Muscle layer of duodenum (tissue), 2 donors: ENCODE measurements around the gene STX10.

Experiments
- H3K27ac ChIP-seq: one replicate; pipeline ENCODE4 v1.7.0; 2013; ENCODE audit warnings: mild to moderate bottlenecking, low read length
- H3K27me3 ChIP-seq: one replicate; pipeline ENCODE4 v1.7.0; 2013; ENCODE audit warnings: low read depth, mild to moderate bottlenecking, control low read depth, low read length
- H3K36me3 ChIP-seq, 2 donors: one replicate each; pipeline ENCODE4 v1.7.0; 2013; ENCODE audit warnings: low read length in 2 of 2, control low read depth in 1 of 2, mild to moderate bottlenecking in 1 of 2; ENCODE audit not compliant: insufficient read depth in 2 of 2, control insufficient read depth in 1 of 2
- H3K4me1 ChIP-seq, 2 donors: one replicate each; pipeline ENCODE4 v1.7.0; 2013; ENCODE audit warnings: low read length in 2 of 2, mild to moderate bottlenecking in 2 of 2, control low read depth in 1 of 2, moderate library complexity in 1 of 2; ENCODE audit not compliant: insufficient read depth in 2 of 2, control insufficient read depth in 1 of 2
- H3K4me3 ChIP-seq, 2 donors: one replicate each; pipeline ENCODE4 v1.7.0; 2013; ENCODE audit warnings: low read length in 2 of 2, low read depth in 1 of 2, mild to moderate bottlenecking in 1 of 2
- H3K9me3 ChIP-seq, 2 donors: one replicate each; pipeline ENCODE4 v1.7.0; 2013; ENCODE audit warnings: low read length in 2 of 2, control low read depth in 1 of 2, mild to moderate bottlenecking in 1 of 2; ENCODE audit not compliant: control insufficient read depth in 1 of 2
- donor health status: healthy.

The STX10 gene

DNA sequence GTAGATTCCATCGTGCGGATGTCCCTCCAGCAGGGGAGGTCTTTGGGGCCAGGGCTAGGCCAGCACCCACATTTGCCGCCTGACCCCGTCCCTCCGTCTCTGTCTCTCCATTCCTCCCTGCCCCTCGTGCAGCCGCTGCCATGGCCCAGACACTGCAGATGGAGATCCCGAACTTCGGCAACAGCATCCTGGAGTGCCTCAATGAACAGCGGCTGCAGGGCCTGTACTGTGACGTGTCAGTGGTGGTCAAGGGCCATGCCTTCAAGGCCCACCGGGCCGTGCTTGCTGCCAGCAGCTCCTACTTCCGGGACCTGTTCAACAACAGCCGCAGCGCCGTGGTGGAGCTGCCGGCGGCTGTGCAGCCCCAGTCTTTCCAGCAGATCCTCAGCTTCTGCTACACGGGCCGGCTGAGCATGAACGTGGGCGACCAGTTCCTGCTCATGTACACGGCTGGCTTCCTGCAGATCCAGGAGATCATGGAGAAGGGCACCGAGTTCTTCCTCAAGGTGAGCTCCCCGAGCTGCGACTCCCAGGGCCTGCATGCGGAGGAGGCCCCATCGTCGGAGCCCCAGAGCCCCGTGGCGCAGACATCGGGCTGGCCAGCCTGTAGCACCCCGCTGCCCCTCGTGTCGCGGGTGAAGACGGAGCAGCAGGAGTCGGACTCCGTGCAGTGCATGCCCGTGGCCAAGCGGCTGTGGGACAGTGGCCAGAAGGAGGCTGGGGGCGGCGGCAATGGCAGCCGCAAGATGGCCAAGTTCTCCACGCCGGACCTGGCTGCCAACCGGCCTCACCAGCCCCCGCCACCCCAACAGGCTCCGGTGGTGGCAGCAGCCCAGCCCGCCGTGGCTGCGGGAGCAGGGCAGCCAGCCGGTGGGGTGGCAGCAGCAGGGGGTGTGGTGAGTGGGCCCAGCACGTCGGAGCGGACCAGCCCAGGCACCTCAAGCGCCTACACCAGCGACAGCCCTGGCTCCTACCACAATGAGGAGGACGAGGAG is 14.8 kb downstream of the STX10 start:
- peaks cover 0 to 39% of the 10 kb centered on the region in 2 donors for H3K36me3 ChIP-seq
- no peaks in the 10 kb centered on the region for H3K4me1 ChIP-seq
- no peaks in the 10 kb centered on the region for H3K9me3 ChIP-seq
- H3K27me3 ChIP-seq, result no peaks in the 10 kb centered on the region
- H3K4me3 ChIP-seq, result no peak overlapping the region
- H3K27ac ChIP-seq, result no peak overlapping the region

DNA sequence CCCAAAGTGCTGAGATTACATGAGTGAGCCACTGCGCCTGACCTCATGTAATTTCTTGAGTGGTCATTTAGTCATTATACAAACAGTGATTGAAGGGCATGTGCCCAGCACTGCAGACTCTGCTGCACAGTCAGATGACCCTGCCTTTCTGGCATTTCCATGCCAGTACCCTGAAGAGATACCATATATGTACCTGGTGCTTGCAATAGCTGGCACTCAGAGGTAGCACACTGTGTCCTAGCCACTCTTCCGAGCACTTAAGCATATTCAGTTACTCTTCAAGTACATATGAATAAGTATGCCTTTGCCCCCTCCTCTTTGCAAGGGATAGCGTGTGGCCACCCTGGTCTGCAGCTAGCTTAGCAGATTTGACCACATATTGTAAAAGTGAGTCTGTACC is 15.5 kb downstream of the STX10 start:
- Histone ChIP-seq H3K4me1 (no peaks in the 10 kb centered on the region), H3K9me3 (no peaks in the 10 kb centered on the region), H3K36me3 (peaks cover 0 to 39% of the 10 kb centered on the region in 2 donors), H3K27me3 (no peaks in the 10 kb centered on the region), H3K4me3 (no peak overlapping the region), H3K27ac (no peak overlapping the region)

DNA sequence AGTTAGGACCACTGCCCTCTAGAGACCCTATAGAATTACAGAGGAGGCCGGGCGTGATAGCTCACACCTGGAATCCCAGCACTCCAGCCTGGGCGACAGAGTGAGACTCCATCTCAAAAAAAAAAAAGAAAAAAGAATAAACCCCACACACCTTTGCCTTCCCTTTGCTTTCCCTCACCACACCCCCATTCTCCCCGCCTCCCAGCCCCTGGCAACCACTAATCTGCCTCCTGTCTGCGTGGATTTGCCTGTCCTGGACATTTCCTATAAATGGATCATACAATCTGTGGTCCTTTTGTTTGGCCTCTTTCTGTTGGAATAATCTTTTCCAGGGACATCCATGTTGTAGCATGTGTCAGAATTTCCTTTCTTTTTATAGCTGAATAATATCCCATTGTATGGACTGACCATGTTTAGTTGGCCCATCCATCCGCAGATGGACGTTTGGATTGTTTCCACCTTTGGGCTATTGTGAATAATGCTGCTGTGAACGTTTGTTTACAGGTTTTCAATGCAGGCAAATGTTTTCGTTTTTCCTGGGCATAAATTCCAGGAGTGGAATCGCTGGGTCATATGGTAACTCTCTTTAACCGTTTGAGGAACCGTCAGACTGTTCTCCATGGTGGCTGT is 16.8 kb downstream of the STX10 start:
- H3K27ac ChIP-seq, result no peak overlapping the region
- H3K9me3 ChIP-seq, result no peaks in the 10 kb centered on the region
- no peak overlapping the region for H3K4me3 ChIP-seq
- no peaks in the 10 kb centered on the region for H3K4me1 ChIP-seq
- peaks cover 0 to 34% of the 10 kb centered on the region in 2 donors for H3K36me3 ChIP-seq
- no peaks in the 10 kb centered on the region for H3K27me3 ChIP-seq

DNA sequence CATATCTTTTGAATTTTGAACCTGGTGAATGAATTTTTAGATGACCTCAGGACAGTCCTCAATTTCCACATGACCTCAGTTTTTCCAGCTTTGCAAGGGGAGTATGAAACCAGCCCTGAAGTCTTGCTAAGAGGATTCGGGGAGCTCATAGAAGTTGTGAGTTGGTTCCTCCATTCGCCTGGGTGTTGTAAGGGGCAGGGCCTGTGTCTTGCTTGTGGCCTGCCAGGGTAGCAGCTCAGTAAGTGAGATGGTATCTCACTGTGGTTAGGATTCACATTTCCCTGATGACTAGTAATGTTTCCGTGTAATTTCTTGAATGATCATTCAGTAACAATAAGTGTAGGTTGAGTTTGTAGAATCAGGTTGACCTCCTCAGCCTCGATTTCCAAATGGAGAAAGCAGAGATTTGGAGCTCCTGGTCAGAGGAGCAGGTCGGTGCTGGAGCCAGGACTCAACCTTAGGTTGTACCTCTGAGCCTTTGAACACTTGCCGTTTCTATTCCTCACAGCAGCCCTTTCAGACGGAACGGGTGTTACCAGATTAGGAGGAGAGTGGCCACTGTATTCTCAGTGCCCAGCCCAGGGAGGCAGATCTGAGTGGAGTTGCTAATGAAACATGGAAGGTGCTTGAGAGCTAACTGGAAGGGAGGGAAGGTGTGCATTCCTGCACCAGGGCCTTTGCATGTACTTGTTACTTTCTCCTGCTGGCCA is 17.5 kb downstream of the STX10 start:
- Histone ChIP-seq H3K9me3 (no peaks in the 10 kb centered on the region), H3K36me3 (peaks cover 0 to 26% of the 10 kb centered on the region in 2 donors), H3K4me3 (no peak overlapping the region), H3K27me3 (no peaks in the 10 kb centered on the region), H3K4me1 (no peaks in the 10 kb centered on the region), H3K27ac (no peak overlapping the region)

DNA sequence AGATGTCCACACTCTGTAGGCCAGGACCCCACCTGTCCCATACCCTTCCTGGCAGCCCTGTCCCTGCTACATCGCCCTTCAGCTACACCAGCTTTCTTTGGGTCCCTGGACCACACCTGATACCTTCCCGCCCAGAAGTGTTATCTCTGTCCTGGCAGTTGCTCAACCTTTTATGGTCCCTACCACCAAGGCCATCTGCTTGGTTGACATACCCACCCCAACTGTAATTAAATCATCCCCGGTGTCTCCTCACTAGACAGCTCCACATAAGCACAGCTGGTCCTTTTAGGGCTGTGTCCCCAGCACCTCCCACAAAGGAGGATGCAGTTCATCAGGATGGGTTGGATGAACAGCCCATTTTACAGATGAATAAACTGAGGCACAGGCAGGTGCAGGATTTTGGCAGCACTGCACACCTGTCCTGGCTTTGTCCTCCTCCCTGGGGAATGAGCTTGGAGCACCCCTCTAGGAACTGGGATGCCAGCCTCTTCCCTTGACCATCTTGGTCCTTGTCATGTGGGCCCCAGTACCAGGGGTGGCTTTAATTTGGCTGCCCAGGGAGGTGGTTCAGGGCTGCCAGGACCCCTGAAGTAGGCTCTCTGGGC is 19.2 kb downstream of the STX10 start:
- H3K27me3 ChIP-seq, result no peaks in the 10 kb centered on the region
- no peaks in the 10 kb centered on the region for H3K9me3 ChIP-seq
- peaks cover 0 to 16% of the 10 kb centered on the region in 2 donors for H3K36me3 ChIP-seq
- H3K27ac ChIP-seq, result no peak overlapping the region
- H3K4me3 ChIP-seq, result no peak overlapping the region
- H3K4me1 ChIP-seq, result no peaks in the 10 kb centered on the region

DNA sequence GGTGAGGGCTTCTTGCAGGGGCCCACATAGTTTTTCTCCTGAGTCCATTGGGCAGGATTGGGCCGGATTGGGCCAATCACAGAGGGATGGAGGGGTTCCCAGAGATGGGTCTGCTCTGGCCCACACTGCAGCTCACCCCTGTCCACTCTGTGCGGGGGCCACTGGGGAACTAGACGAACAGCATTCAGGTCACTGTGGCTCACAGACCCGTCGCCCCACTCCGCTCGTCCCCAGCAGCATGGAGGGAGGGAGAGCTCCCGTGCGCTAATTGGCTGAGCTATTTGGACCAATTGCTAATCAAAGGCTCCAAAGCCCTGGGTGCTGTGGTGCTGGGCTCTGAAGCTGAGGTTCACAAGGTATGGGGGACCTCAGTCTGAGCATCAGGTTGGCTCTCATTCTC is 20.8 kb downstream of the STX10 start:
- H3K4me3 ChIP-seq, result no peak overlapping the region
- H3K36me3 ChIP-seq, result peaks cover 0 to 6% of the 10 kb centered on the region in 2 donors

DNA sequence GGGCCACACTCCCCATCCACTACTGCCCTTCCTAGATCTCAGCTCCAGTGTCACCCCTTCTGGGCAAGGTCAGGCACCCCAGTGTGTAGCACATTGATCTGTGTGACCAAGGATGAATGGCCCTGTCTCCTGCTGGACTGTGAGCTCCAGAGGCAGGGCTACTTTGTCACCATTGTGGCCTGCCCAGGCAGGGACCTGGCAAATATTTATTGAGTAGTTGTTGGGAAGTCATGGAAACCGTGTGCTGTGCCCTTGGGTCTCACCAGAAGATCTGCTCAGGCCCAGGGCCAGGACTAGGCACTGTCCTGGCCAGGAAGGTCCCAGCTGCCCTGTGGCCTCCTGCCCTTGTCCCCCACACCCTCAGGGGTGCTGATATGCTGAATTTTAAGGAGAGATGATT is 21.6 kb downstream of the STX10 start:
- Histone ChIP-seq H3K27me3 (no peaks in the 10 kb centered on the region), H3K9me3 (no peaks in the 10 kb centered on the region), H3K27ac (no peak overlapping the region), H3K4me1 (no peaks in the 10 kb centered on the region), H3K36me3 (peaks cover 0 to 6% of the 10 kb centered on the region in 2 donors), H3K4me3 (no peak overlapping the region)

More for the DNA sequence above, 20.8 kb downstream of the STX10 start:
- H3K27ac ChIP-seq, result no peak overlapping the region
- no peaks in the 10 kb centered on the region for H3K9me3 ChIP-seq
- H3K27me3 ChIP-seq, result no peaks in the 10 kb centered on the region
- no peaks in the 10 kb centered on the region for H3K4me1 ChIP-seq

DNA sequence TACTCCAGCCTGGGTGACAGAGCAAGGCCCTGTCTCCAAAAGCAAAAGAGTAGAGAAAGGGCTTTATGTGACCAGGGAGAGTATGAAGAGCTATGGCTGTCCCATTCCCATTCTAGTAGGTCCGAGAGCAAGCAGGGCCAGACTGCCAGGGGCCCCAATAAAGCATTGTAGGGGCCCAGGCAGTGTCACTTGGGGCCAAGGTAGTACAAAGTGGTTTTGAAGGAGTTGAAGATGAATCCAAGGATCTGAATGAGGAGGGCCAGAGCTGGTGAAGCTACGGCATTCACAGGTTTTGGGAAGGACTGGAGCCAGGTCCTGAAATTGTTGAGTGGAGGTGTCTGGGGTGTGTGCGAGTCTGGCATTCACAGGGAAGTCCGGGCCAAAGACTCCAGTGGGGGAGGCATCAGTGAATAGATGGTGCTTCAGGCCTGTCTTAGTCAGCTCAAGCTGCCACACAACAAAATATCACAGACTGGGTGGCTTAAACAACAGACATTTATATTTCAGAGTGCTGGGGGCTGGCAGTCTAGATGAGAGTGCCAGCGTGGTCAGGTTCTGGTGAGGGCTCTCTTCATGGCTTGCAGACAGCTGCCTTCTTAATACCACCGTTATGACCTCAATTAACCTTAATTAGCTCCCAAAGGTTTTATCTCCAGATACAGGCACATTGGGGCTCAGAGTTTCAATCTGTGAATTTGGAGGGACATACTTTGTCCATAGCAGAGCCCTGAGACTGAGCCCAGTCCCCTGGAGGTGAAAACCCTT is 22.2 kb downstream of the STX10 start:
- H3K9me3 ChIP-seq, result no peaks in the 10 kb centered on the region
- H3K27me3 ChIP-seq, result no peaks in the 10 kb centered on the region
- no peak overlapping the region for H3K4me3 ChIP-seq
- no peaks in the 10 kb centered on the region for H3K4me1 ChIP-seq
- peaks cover 0 to 6% of the 10 kb centered on the region in 2 donors for H3K36me3 ChIP-seq
- H3K27ac ChIP-seq, result no peak overlapping the region

DNA sequence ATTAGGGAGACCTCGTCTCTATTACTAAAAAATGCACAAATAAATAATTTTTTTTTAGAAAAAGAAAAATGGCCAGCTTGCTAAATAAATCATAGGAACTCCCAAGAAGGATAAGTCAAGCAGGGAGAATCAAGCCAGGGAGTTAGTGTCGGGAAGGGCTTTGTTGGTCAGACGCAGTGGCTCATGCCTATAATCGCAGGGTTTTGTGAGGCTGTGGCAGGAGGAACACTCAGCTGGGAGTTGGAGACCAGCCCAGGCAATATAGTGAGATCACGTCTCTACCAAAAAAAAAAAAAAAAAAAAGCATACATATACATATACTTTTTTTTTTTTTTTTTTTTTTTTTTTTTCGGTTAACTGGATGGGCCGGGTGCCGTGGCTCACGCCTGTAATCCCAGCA is 23.1 kb downstream of the STX10 start:
- H3K4me1 ChIP-seq, result no peaks in the 10 kb centered on the region
- no peaks in the 10 kb centered on the region for H3K27me3 ChIP-seq
- peaks cover 0 to 6% of the 10 kb centered on the region in 2 donors for H3K36me3 ChIP-seq
- no peaks in the 10 kb centered on the region for H3K9me3 ChIP-seq
- H3K4me3 ChIP-seq, result no peak overlapping the region
- H3K27ac ChIP-seq, result no peak overlapping the region

DNA sequence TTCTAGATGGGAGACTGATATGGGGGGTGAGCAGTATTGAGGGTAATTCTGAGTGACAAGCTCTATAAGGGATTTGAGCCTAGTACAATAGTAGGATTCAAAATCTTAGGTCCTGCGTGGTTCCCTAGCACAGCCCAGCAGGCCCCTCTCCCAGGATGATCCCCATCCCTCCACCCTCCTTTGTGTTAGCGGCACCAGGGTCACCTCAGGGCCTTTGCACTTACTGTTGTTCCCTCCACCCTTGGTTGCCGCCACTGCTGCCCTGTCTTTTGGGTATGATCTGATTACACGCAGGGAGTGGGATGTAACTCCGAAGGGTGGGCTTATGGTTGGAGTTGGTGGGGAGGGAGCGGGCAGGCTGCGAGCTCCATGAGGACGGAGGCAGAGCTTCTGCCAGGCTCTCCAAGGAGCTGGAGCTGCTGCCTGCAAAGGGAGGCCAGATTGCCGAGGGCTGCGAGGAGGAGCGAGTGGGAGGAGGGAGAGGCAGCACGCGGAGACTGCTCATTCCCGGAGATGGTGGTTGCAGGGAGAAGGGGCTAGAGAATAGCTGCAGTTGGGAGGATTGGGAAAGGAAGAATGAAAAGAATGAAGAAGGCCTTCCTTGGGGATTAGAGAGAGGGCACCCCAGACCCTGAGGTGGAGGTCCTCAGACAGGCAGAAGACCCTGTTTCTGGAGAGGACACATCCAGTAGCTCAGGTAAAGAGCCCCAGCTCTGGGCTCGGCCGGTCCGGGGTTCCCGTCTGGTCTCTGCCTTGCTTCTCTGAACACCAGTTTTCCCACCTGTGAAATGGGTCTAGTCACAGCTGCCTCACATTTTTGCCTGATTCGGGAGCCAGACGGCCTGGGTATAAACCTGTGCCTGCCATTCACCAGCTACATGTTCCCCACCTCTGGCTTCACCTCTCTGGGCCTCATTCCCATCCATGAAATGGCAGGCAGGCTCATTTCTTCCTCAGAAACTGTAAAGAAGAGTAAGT is 26.9 kb downstream of the STX10 start:
- Histone ChIP-seq H3K36me3 (peaks cover 0 to 6% of the 10 kb centered on the region in 2 donors), H3K27ac (no peak overlapping the region), H3K4me1 (peaks cover 9 to 19% of the 10 kb centered on the region in 2 donors), H3K9me3 (no peaks in the 10 kb centered on the region), H3K27me3 (no peaks in the 10 kb centered on the region), H3K4me3 (no peak overlapping the region)
